GM12864 (cell line): ENCODE data around the gene SMAP2.

Source experiments
- DNase-seq: peaks from one replicate; pipeline ENCODE4 v3.0.0-alpha.2; 2011; ENCODE audit warnings: low read depth
- H3K4me3 ChIP-seq: 2 replicates; pipeline ENCODE4 v1.5.1; 2011; ENCODE audit warnings: mild to moderate bottlenecking, low read depth, low read length, control low read depth
- TF ChIP-seq, protein P1 (sequence below): IDR thresholded peaks from 2 replicates; pipeline ENCODE4 v1.5.1; 2011; ENCODE audit warnings: low read depth, mild to moderate bottlenecking, moderate library complexity, low read length, control low read depth, inconsistent platforms; ENCODE audit errors: missing control alignments

The SMAP2 gene

DNA sequence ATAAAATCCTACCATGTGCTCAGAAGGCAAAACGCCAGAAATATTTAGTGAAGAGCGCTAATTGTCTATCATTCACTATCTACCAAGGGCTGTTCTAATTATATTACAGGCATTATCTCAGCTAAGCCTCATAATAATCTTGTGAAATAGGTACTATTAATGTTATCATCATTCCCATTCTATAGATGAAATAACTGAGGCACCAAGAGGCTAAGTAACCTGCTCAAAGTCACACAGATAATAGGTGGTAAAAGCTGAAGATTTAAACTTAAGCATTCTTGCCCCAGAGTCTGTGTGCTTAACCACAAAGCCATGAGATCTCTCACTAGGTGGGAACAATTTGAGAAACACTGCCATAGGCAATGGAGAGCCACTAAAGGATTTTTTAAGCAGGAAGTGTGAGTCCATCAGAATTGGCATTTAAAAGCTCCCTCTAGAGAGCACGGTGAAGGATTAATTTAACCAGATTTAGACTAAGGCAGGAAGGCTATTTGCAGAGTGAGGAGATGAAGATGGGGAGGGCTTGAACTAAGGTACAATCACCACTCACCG, 1.7 kb upstream of the SMAP2 start:
- H3K4me3 ChIP-seq: no peak overlapping the region
- DNase-seq: no peak
- TF ChIP-seq, protein P1, sequence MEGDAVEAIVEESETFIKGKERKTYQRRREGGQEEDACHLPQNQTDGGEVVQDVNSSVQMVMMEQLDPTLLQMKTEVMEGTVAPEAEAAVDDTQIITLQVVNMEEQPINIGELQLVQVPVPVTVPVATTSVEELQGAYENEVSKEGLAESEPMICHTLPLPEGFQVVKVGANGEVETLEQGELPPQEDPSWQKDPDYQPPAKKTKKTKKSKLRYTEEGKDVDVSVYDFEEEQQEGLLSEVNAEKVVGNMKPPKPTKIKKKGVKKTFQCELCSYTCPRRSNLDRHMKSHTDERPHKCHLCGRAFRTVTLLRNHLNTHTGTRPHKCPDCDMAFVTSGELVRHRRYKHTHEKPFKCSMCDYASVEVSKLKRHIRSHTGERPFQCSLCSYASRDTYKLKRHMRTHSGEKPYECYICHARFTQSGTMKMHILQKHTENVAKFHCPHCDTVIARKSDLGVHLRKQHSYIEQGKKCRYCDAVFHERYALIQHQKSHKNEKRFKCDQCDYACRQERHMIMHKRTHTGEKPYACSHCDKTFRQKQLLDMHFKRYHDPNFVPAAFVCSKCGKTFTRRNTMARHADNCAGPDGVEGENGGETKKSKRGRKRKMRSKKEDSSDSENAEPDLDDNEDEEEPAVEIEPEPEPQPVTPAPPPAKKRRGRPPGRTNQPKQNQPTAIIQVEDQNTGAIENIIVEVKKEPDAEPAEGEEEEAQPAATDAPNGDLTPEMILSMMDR: no peak

DNA sequence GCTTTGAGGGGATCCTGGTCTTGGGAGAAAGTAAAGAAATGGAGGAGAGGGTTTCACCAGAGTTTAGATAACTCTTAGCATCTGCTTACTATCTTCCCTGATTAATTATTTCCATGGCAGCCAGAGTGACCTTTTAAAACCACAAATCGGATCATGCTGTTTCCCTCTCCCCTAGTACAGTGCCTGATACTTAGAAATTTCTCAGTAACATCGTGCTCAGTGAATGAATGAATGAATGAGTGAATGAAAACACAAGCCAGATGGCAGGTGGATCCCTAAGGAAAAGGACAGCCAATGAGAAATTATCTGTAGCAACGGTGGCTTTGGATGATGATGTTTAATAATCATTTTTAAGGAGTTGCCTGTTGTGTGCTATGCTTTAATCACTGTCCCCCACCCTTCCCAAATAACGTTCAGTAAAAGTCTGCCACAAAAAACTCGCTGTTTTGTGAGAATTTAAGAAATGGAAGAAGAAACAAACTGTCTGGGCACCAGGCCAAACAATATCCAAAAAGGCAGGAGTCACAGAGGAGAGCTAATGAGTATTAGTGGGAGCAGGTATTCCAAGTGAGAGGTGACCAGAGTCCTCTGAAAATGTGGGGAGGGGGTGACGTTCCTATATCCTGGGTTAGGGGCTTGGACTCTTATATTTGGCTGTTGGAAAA, 737 bp upstream of the SMAP2 start:
- TF ChIP-seq, protein P1: no peak
- no peak for DNase-seq
- peak overlapping the region; percentile 43 for H3K4me3 ChIP-seq

- peak overlapping the region; percentile 11; the same call in 1 of the 2 replicates for H3K4me3 ChIP-seq
- no peak for DNase-seq
- TF ChIP-seq, protein P1: no peak
These were observed 4.0 kb downstream of the SMAP2 start for GRCh38 chr1:40377512-40377911.

DNA sequence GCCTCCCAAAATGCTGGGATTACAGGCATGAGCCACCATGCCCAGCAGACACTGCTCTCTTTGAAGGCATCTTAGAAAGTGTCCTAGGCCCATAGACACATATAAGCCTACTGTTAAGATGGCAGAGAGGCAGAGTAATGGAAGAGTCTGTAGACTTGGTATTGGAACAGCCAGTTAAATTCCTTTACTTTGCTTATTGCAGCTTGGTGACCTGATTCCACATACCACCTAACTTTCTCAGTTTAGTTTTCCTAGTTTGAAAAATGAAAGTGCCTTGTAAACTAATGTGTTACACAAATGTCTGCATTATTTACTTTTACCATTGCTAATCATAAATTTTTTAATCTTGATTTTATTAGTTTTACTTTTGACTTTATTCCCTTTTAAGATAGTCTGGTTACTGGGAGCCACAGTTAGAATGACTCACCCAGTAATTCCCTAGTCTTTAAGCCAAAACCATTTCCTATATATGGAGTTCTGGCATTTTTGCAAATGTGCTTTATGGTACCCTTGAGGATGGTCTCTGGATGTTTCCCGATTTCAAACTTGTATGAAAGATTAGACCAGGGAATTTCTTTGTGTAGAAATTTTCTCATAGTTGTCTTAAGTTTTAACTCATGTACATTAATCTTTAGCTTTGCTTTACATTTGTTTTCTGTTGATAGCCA, 6.4 kb downstream of the SMAP2 start:
- no peak overlapping the region; the same call in 1 of the 2 replicates for H3K4me3 ChIP-seq
- no peak for DNase-seq
- TF ChIP-seq, protein P1: no peak

- DNase-seq: no peak
- H3K4me3 ChIP-seq: peak overlapping the region; percentile 38; the same call in 1 of the 2 replicates
- TF ChIP-seq, protein P1: no peak
These were observed 7.3 kb downstream of the SMAP2 start for GRCh38 chr1:40380817-40381216.

- peak overlapping the region; percentile 38 for H3K4me3 ChIP-seq
- TF ChIP-seq, protein P1: no peak
- peak; percentile 73 for DNase-seq
These were observed 8.0 kb downstream of the SMAP2 start for GRCh38 chr1:40381268-40382107.
